Small intestine (tissue), 7 donors: ENCODE measurements around the gene KSR2. TPM values are rescaled to one million over a fixed set of nuclear protein-coding genes. Genes with fewer than 3 reads are reported as not detected.

Experiments
- DNase-seq, 2 donors: peaks; one replicate each; pipeline versions ENCODE4 v3.0.0 to v3.0.0-alpha.2; 2013
- FAIRE-seq: peaks from 2 replicates; lab custom pipeline; 2012; peaks lifted over from hg19 to GRCh38; lab: Jason Lieb, UNC
- H3K27ac ChIP-seq, 3 donors: one replicate each; pipeline ENCODE4 v1.5.1; 2013; ENCODE audit warnings: low read length in 2 of 3, mild to moderate bottlenecking in 2 of 3, control low read depth in 1 of 3, inconsistent platforms in 1 of 3, low read depth in 1 of 3, moderate library complexity in 1 of 3
- H3K27me3 ChIP-seq, 3 donors: one replicate each; pipeline ENCODE4 v1.6.1; 2013; ENCODE audit warnings: low read length in 3 of 3, inconsistent platforms in 1 of 3; ENCODE audit not compliant: control insufficient read depth in 3 of 3, insufficient read depth in 3 of 3
- H3K36me3 ChIP-seq, 3 donors: one replicate each; pipeline ENCODE4 v1.6.1; 2013; ENCODE audit warnings: low read length in 3 of 3, inconsistent platforms in 1 of 3, low read depth in 1 of 3, mild to moderate bottlenecking in 1 of 3, moderate library complexity in 1 of 3; ENCODE audit not compliant: control insufficient read depth in 3 of 3, insufficient read depth in 2 of 3
- H3K4me1 ChIP-seq, 3 donors: one replicate each; pipeline ENCODE4 v1.6.1; 2013; ENCODE audit warnings: low read length in 2 of 3, inconsistent platforms in 1 of 3, low read depth in 1 of 3, mild to moderate bottlenecking in 1 of 3, moderate library complexity in 1 of 3; ENCODE audit not compliant: control insufficient read depth in 3 of 3, insufficient read depth in 2 of 3
- H3K4me3 ChIP-seq, 3 donors: one replicate each; pipeline ENCODE4 v1.5.1; 2013; ENCODE audit warnings: low read length in 3 of 3, control low read depth in 1 of 3, inconsistent platforms in 1 of 3, low read depth in 1 of 3, mild to moderate bottlenecking in 1 of 3, moderate library complexity in 1 of 3
- H3K9me3 ChIP-seq, 2 donors: one replicate each; pipeline ENCODE4 v1.6.1; 2013; ENCODE audit warnings: low read depth in 1 of 2, low read length in 1 of 2; ENCODE audit not compliant: control insufficient read depth in 2 of 2, insufficient read depth in 1 of 2
- WGBS, 3 donors: extraction: QIAGEN DNeasy Blood & Tissue Kit; methylation state at CpG; one replicate each; pipeline ENCODE4 v1.1.7; 2013; 5-methylcytosine and 5-hydroxymethylcytosine counted together
- polyA plus RNA-seq, 4 donors: library from polyadenylated mRNA; stranded (reverse) in 3 of 4; unstranded in 1 of 4; fragments of 200-250 nt in 3 of 4; fragments of 120-200 nt in 1 of 4; gene quantifications; one replicate each; pipeline versions ENCODE4 v1.2.1 to v1.2.3, GENCODE V29; 2013
- donor health status: healthy with polysubstance abuse.
- donor health status: control.
- donor health status: control.
- donor health status: Bipolar disorder and iron deficiency.
- donor health status: healthy.

Gene KSR2
- polyA plus RNA-seq, 4 donors: 0.16 to 0.33 TPM; not detected in 2

GRCh38 chr12:117603316-117604113 is 365.3 kb downstream of the KSR2 start:
- Histone ChIP-seq H3K4me3 (no peak overlapping the region), H3K27me3 (peaks cover 0 to 4% (median 0%) of the 10 kb centered on the region in 3 donors), H3K36me3 (no peaks in the 10 kb centered on the region), H3K4me1 (no peaks in the 10 kb centered on the region), H3K27ac (no peak overlapping the region), H3K9me3 (no peaks in the 10 kb centered on the region)
- DNase-seq (no peak), FAIRE-seq (no peak)
- WGBS, 3 donors: 51 to 69% (median 63%) methylated on average over 4 of the region's 4 CpGs

- FAIRE-seq: no peak
- Histone ChIP-seq H3K4me1 (no peaks in the 10 kb centered on the region), H3K27ac (no peak overlapping the region), H3K4me3 (no peak overlapping the region), H3K27me3 (peaks cover 0 to 2% (median 0%) of the 10 kb centered on the region in 3 donors), H3K9me3 (no peaks in the 10 kb centered on the region), H3K36me3 (no peaks in the 10 kb centered on the region)
- no peak for DNase-seq
- whole genome bisulfite sequencing, 3 donors: 72 to 78% (median 77%) methylated on average over 5 of the region's 5 CpGs
These were observed 368.9 kb downstream of the KSR2 start for GRCh38 chr12:117599849-117600248.

GRCh38 chr12:117596968-117597367 is 371.8 kb downstream of the KSR2 start:
- H3K27ac ChIP-seq: no peak overlapping the region
- H3K4me3 ChIP-seq: no peak overlapping the region
- FAIRE-seq: no peak
- no peaks in the 10 kb centered on the region for H3K4me1 ChIP-seq
- WGBS, 3 donors: 25 to 48% (median 39%) methylated on average over 6 of the region's 6 CpGs
- peak in 1 of 2 donors; percentile 1 for DNase-seq
- H3K9me3 ChIP-seq: no peaks in the 10 kb centered on the region
- H3K36me3 ChIP-seq: no peaks in the 10 kb centered on the region
- H3K27me3 ChIP-seq: peaks cover 0 to 2% (median 0%) of the 10 kb centered on the region in 3 donors

- peaks cover 0 to 2% (median 0%) of the 10 kb centered on the region in 3 donors for H3K27me3 ChIP-seq
- FAIRE-seq (no peak), DNase-seq (no peak)
- no peak overlapping the region for H3K4me3 ChIP-seq
- peaks cover 0 to 2% of the 10 kb centered on the region in 2 donors for H3K9me3 ChIP-seq
- WGBS, 3 donors: 57 to 78% (median 71%) methylated on average over 1 of the region's 1 CpG
- no peaks in the 10 kb centered on the region for H3K36me3 ChIP-seq
- no peak overlapping the region for H3K27ac ChIP-seq
- H3K4me1 ChIP-seq: no peaks in the 10 kb centered on the region
These were observed 373.0 kb downstream of the KSR2 start for GRCh38 chr12:117595751-117596150.

- no peak overlapping the region for H3K4me3 ChIP-seq
- WGBS, 3 donors: 22 to 27% (median 27%) methylated on average over 4 of the region's 4 CpGs
These were observed 374.3 kb downstream of the KSR2 start for GRCh38 chr12:117594481-117594880.

GRCh38 chr12:117593815-117594400 is 374.9 kb downstream of the KSR2 start:
- peak in 1 of 2 donors; percentile 27 for DNase-seq

More at GRCh38 chr12:117594481-117594880, 374.3 kb downstream of the KSR2 start:
- Histone ChIP-seq H3K4me1 (no peaks in the 10 kb centered on the region), H3K36me3 (no peaks in the 10 kb centered on the region), H3K27ac (no peak overlapping the region), H3K9me3 (peaks cover 0 to 2% of the 10 kb centered on the region in 2 donors), H3K27me3 (peaks cover 0 to 2% (median 0%) of the 10 kb centered on the region in 3 donors)
- FAIRE-seq (no peak), DNase-seq (peak in 1 of 2 donors; percentile 5)

GRCh38 chr12:117592588-117593305 is 376.0 kb downstream of the KSR2 start:
- Histone ChIP-seq H3K36me3 (no peaks in the 10 kb centered on the region), H3K9me3 (peaks cover 0 to 2% of the 10 kb centered on the region in 2 donors), H3K4me1 (no peaks in the 10 kb centered on the region), H3K4me3 (no peak overlapping the region), H3K27ac (no peak overlapping the region), H3K27me3 (peaks cover 0 to 2% (median 0%) of the 10 kb centered on the region in 3 donors)
- 65 to 89% (median 76%) methylated on average over 9 of the region's 9 CpGs for WGBS, 3 donors
- FAIRE-seq (no peak), DNase-seq (no peak)

More at GRCh38 chr12:117593815-117594400, 374.9 kb downstream of the KSR2 start:
- Histone ChIP-seq H3K27ac (no peak overlapping the region), H3K4me3 (no peak overlapping the region), H3K27me3 (peaks cover 0 to 2% (median 0%) of the 10 kb centered on the region in 3 donors), H3K36me3 (no peaks in the 10 kb centered on the region), H3K4me1 (no peaks in the 10 kb centered on the region), H3K9me3 (peaks cover 0 to 2% of the 10 kb centered on the region in 2 donors)
- FAIRE-seq: no peak
- 31 to 49% (median 32%) methylated on average over 7 of the region's 7 CpGs for WGBS, 3 donors

- H3K36me3 ChIP-seq: no peaks in the 10 kb centered on the region
- WGBS, 3 donors: 43 to 68% (median 67%) methylated on average over 2 of the region's 2 CpGs
- H3K9me3 ChIP-seq: peaks cover 0 to 2% of the 10 kb centered on the region in 2 donors
- no peak overlapping the region for H3K4me3 ChIP-seq
- no peaks in the 10 kb centered on the region for H3K4me1 ChIP-seq
- H3K27ac ChIP-seq: no peak overlapping the region
- FAIRE-seq (no peak), DNase-seq (no peak)
- H3K27me3 ChIP-seq: no peaks in the 10 kb centered on the region
These were observed 377.8 kb downstream of the KSR2 start for GRCh38 chr12:117590999-117591398.
